Ectodermal cell (in vitro differentiated cells): ENCODE measurements around the gene CCDC150.

Source experiments
- H3K27ac ChIP-seq: 2 replicates; pipeline ENCODE4 v1.7.0; 2013; ENCODE audit warnings: mild to moderate bottlenecking, low read depth, low read length; ENCODE audit not compliant: insufficient read depth, poor library complexity, severe bottlenecking
- H3K27me3 ChIP-seq: 2 replicates; pipeline ENCODE4 v1.7.0; 2013; ENCODE audit warnings: mild to moderate bottlenecking, low read length; ENCODE audit not compliant: insufficient read depth, control insufficient read depth, poor library complexity, severe bottlenecking
- H3K36me3 ChIP-seq: one replicate; pipeline ENCODE4 v1.7.0; 2013; ENCODE audit warnings: low read length; ENCODE audit not compliant: control insufficient read depth, insufficient read depth
- H3K4me1 ChIP-seq: one replicate; pipeline ENCODE4 v1.7.0; 2013; ENCODE audit warnings: low read length; ENCODE audit not compliant: control insufficient read depth, insufficient read depth
- H3K4me3 ChIP-seq: 2 replicates; pipeline ENCODE4 v1.7.0; 2013; ENCODE audit warnings: low read depth, low read length, control low read depth; ENCODE audit not compliant: insufficient read depth
- H3K9me3 ChIP-seq: 2 replicates; pipeline ENCODE4 v1.7.0; 2013; ENCODE audit warnings: mild to moderate bottlenecking, low read length, moderate library complexity; ENCODE audit not compliant: control insufficient read depth
- WGBS, 2 experiments: methylation state at CpG; one replicate each; pipeline ENCODE4 v1.1.7; 2013; ENCODE audit warnings: missing lambda C conversion rate in 2 of 2; 5-methylcytosine and 5-hydroxymethylcytosine counted together

CCDC150 gene

DNA sequence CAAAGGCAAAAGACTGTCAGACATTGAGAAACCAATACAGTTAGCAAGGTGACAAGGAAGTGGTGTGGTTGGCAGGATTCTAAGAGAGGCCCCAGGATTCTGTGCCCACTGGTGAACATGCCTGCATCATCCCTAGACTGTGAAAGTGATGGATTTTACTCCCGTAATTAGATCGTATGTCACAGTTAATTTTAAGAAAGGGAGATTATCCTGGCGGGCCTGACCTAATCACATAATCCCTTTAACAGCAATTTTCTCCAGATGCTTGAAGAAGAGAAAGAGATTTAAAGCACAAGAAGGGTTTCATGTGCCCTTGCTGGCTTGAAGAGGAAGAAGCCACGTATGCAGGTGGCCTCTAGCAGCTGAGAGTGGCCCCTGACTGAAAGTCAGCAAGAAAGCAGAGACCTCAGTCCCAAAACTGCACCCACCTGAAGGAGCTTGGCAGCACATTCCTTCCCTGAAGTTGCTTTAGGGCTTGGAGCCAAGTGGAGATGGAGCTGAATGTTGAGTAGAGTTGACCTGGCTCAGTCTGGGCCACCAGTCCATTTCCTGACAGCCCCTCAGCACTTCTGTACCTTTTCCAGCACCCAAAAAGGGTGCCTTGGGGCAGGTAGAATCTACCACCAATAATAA is 110.9 kb downstream of the CCDC150 start:
- H3K4me3 ChIP-seq = no peak overlapping the region
- peaks cover 5% of the 10 kb centered on the region for H3K4me1 ChIP-seq
- WGBS, 2 experiments = 72 to 74% methylated on average over 1 to 4 of the region's 4 CpGs
- no peaks in the 10 kb centered on the region for H3K27me3 ChIP-seq
- no peaks in the 10 kb centered on the region for H3K9me3 ChIP-seq
- no peaks in the 10 kb centered on the region for H3K36me3 ChIP-seq
- peak overlapping the region; percentile 44 for H3K27ac ChIP-seq

DNA sequence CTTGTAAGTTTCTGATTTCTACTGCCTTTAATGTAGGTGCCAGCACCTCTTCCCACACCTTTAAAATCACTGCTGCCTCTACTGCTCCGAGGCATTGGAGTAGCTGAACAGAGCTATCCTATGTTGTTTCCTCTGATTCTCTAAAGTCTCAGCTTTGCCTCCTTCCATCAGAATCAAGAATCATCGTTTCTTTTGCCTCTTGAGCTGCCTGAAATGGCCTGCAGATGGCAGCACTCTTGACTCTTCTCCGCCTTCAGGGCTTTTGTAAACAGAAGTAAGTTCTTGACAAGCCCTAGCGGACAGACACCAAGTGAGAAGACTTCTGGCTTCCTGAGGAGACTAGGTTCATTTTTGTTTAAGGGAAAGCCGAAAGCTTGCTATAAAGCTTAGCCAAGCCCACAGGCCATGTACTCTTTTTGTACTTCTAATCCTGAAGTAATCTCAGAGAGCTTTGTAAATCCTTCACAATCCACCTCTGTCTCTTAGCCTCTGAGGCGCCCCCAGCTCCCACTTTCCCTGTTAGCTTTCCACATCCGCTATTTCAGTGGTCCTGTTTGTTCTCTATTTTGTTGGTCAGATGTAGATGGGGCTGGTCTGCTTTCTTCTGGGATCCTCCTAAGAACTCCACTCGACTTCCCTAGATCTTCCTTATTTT is 111.6 kb downstream of the CCDC150 start:
- Histone ChIP-seq H3K36me3 (no peaks in the 10 kb centered on the region), H3K27ac (no peak overlapping the region), H3K9me3 (no peaks in the 10 kb centered on the region), H3K27me3 (no peaks in the 10 kb centered on the region), H3K4me1 (peaks cover 5% of the 10 kb centered on the region), H3K4me3 (no peak overlapping the region)
- 48 to 55% methylated on average over 6 to 7 of the region's 8 CpGs for WGBS, 2 experiments

DNA sequence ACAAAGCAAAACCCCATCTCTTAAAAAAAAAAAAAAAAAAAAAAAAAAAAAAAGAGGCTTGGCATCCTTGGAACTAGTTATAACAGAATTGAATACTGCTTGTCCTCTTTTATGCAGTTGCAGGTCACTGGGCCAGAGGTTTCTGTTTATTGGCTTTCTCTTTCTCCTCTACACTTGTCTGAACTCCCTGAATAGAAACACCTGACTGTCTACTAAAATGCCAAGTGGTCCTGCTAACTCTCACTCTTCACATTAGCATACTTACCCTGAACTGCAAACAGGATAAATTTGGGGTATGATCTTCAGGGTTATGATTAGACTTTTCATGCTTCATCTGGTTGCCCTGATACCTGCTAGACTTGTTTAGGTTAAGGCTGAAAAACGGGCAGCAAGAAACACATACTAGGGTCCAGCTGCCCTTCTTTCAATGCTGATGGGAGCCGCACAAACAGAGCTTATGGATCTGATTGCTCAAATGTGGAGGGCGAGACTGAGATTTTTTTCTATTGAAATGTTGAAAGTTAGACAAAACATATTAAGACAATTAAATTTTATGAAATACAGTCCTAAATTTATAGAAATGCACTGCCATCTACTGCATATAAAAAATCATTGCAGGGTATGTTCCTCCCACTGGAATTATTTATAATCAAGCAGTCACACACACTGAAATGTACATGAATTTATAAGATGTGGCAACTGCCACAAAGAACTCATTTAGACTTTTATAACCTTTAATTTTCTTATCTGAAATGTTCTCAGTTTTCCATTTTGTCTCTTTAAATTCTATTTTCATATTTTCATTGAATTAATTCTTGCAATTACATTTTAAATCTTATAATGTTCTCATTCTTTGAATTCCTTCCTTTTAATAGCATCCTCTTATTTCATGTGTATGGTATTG is 119.2 kb downstream of the CCDC150 start:
- Histone ChIP-seq H3K27me3 (no peaks in the 10 kb centered on the region), H3K4me1 (no peaks in the 10 kb centered on the region), H3K4me3 (no peak overlapping the region), H3K27ac (no peak overlapping the region), H3K36me3 (peaks cover 13% of the 10 kb centered on the region), H3K9me3 (no peaks in the 10 kb centered on the region)
- WGBS, 2 experiments = 95 to 97% methylated on average over 2 to 3 of the region's 3 CpGs

DNA sequence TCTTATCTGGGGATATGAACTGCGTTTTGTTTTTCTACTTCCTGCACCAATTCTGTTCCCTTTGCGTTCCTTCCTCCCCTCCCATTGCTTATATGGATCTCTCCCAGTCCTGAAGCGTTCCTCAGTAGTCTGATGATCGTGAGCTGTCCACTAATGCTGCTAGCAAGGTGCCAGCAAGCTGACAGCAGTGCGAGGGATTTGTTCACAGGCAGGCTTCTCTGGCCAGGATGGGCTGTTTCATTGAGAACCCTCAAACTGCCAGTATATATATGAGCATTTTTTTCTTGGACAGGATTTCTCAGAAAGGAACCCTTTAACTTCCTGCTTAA is 119.8 kb downstream of the CCDC150 start:
- Histone ChIP-seq H3K36me3 (peaks cover 13% of the 10 kb centered on the region), H3K27me3 (no peaks in the 10 kb centered on the region), H3K4me1 (no peaks in the 10 kb centered on the region), H3K27ac (no peak overlapping the region), H3K4me3 (no peak overlapping the region), H3K9me3 (no peaks in the 10 kb centered on the region)
- 89 to 96% methylated on average over 5 of the region's 5 CpGs for WGBS, 2 experiments

DNA sequence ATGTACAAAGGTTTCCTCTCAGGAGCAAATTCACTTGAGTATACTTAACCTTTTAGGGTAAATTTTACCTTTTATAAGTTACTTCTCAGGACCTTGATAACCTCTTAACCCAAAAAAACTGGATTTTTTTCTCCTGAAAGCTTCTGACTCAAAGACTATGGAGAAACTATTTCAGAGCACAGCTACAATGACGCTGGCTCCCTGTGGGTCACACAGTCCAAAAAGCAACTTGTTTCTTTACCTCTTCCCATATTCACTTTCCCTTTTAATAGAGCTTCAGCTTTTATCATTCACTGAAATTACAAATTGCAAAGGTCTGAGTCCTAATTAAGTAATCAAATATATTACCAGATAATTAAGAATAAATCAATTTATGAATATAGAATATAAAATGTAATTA is 127.6 kb downstream of the CCDC150 start:
- WGBS, 2 experiments = 96 to 98% methylated on average over 1 of the region's 1 CpG
- Histone ChIP-seq H3K27ac (no peak overlapping the region), H3K4me3 (no peak overlapping the region), H3K4me1 (no peaks in the 10 kb centered on the region), H3K27me3 (no peaks in the 10 kb centered on the region), H3K9me3 (no peaks in the 10 kb centered on the region), H3K36me3 (peaks cover 26% of the 10 kb centered on the region)
